HepG2 (cell line): ENCODE data around the gene RHOV. TPM values are rescaled to one million over a fixed set of nuclear protein-coding genes. Genes with fewer than 3 reads are reported as not detected.

ENCODE experiments used
- EP300 ChIP-seq, 3 experiments: sonication (generic) in 1 of 3; formaldehyde crosslinking in 1 of 3; IDR thresholded peaks; 2 replicates each; pipeline versions ENCODE4 v1.5.1 to v1.6.1; 2011 to 2020; ENCODE audit warnings: low read depth in 2 of 3, low read length in 2 of 3, borderline replicate concordance in 1 of 3, improper control_type of control experiment in 1 of 3, mild to moderate bottlenecking in 1 of 3, missing genetic modification reagents in 1 of 3, moderate library complexity in 1 of 3
- FOXA3 ChIP-seq: IDR thresholded peaks from 2 replicates; pipeline ENCODE4 v1.6.1; 2016; ENCODE audit warnings: missing genetic modification reagents, missing compliant biosample characterization
- GMEB1 ChIP-seq: sonication (generic); formaldehyde crosslinking; IDR thresholded peaks from 2 replicates; pipeline ENCODE4 v1.5.1; 2020; ENCODE audit warnings: missing genetic modification reagents, mild to moderate bottlenecking, borderline replicate concordance
- MXD4 ChIP-seq: IDR thresholded peaks from 2 replicates; pipeline ENCODE4 v1.6.1; 2016; ENCODE audit warnings: mild to moderate bottlenecking, missing biosample characterization, missing genetic modification reagents
- NFIC ChIP-seq: IDR thresholded peaks from 2 replicates; pipeline ENCODE4 v1.6.1; 2012; ENCODE audit warnings: mild to moderate bottlenecking, low read length, inconsistent platforms
- NFKB2 ChIP-seq: sonication (generic); formaldehyde crosslinking; IDR thresholded peaks from 2 replicates; pipeline ENCODE4 v1.4.0; 2020; ENCODE audit warnings: missing genetic modification reagents, borderline replicate concordance
- POGK ChIP-seq: sonication (generic); formaldehyde crosslinking; conservative IDR thresholded peaks from 2 replicates; pipeline ENCODE4 v1.8.0; 2022; ENCODE audit warnings: mild to moderate bottlenecking, moderate library complexity, missing genetic modification reagents
- RCOR2 ChIP-seq: IDR thresholded peaks from 2 replicates; pipeline ENCODE4 v1.6.1; 2016; ENCODE audit warnings: missing biosample characterization, missing genetic modification reagents
- RELA ChIP-seq: sonication (generic); formaldehyde crosslinking; IDR thresholded peaks from 2 replicates; pipeline ENCODE4 v1.4.0; 2020; ENCODE audit warnings: missing genetic modification reagents
- ZNF121 ChIP-seq: sonication (generic); formaldehyde crosslinking; IDR thresholded peaks from 2 replicates; pipeline ENCODE4 v1.5.0; 2020; ENCODE audit warnings: mild to moderate bottlenecking, missing genetic modification reagents
- ZNF136 ChIP-seq: sonication (generic); formaldehyde crosslinking; IDR thresholded peaks from 2 replicates; pipeline ENCODE4 v1.8.1; 2022; ENCODE audit warnings: low read depth, mild to moderate bottlenecking, moderate library complexity, missing genetic modification reagents
- ZNF138 ChIP-seq: sonication (generic); formaldehyde crosslinking; IDR thresholded peaks from 2 replicates; pipeline ENCODE4 v1.5.0; 2020; ENCODE audit warnings: mild to moderate bottlenecking, low read depth, missing genetic modification reagents
- ZNF142 ChIP-seq: sonication (generic); formaldehyde crosslinking; IDR thresholded peaks from 2 replicates; pipeline ENCODE4 v1.4.0; 2020; ENCODE audit warnings: missing genetic modification reagents
- ZNF3 ChIP-seq: IDR thresholded peaks from 2 replicates; pipeline ENCODE4 v1.7.0; 2017; ENCODE audit warnings: inconsistent platforms
- ZNF607 ChIP-seq: sonication (generic); formaldehyde crosslinking; IDR thresholded peaks from 2 replicates; pipeline ENCODE4 v1.5.1; 2020; ENCODE audit warnings: missing genetic modification reagents, mild to moderate bottlenecking, borderline replicate concordance
- ZNF709 ChIP-seq: sonication (generic); formaldehyde crosslinking; IDR thresholded peaks from 2 replicates; pipeline ENCODE4 v1.5.0; 2020; ENCODE audit warnings: mild to moderate bottlenecking, missing genetic modification reagents
- ZSCAN5A ChIP-seq: sonication (generic); formaldehyde crosslinking; IDR thresholded peaks from 2 replicates; pipeline ENCODE4 v1.8.0; 2022; ENCODE audit warnings: mild to moderate bottlenecking, missing genetic modification reagents, borderline replicate concordance
- polyA plus RNA-seq, 8 experiments: library from polyadenylated mRNA; depleted of rRNA in 3 of 8; stranded (reverse) in 7 of 8; unstranded in 1 of 8; fragments of >200 nt; fragmentation: Illumina TruSeq in 4 of 8; extraction: Trizol in 4 of 8; gene quantifications; 2 replicates each; pipeline versions ENCODE4 v1.2.1 to v1.2.3, GENCODE V29; 2011 to 2016; ENCODE audit warnings: low read depth in 4 of 8, missing spikeins in 1 of 8, mixed read lengths in 1 of 8; ENCODE audit not compliant: insufficient read depth in 1 of 8
- total RNA-seq, 5 experiments: library from RNA; depleted of rRNA; stranded (reverse); fragments of >200 nt; fragmentation: Illumina TruSeq; extraction: Trizol; gene quantifications; 2 replicates each; pipeline ENCODE4 v1.2.3, GENCODE V29; 2016; ENCODE audit warnings: low read depth in 1 of 5

The RHOV gene
- total and polyA plus RNA-seq, 2 of the 13 experiments (the other 11 are each of a cell fraction or from before 2014, with no cell fraction given): 0.17 to 0.18 TPM

GRCh38 chr15:40918799-40919392, 44.9 kb upstream of the RHOV start (continued):
- no peak for TF ChIP-seq NFIC
- TF ChIP-seq NFKB2 (CRISPR knock-in tag): no peak
- no peak for TF ChIP-seq ZNF138 (CRISPR knock-in tag)
- no peak for TF ChIP-seq ZNF709 (CRISPR knock-in tag)
- TF ChIP-seq GMEB1: no peak
- TF ChIP-seq EP300 (IDR thresholded peaks at IDR 0.05; ENCODE audit: low read depth in 2 of 2, low read length in 2 of 2): no peak
- TF ChIP-seq EP300 (CRISPR knock-in tag; IDR thresholded peaks at IDR 0.05; ENCODE audit: borderline replicate concordance): no peak
- TF ChIP-seq RELA: no peak
- no peak for TF ChIP-seq ZNF121
- peak; percentile 64; the same call in 1 of the 2 replicates for TF ChIP-seq ZNF607 (CRISPR knock-in tag)
- TF ChIP-seq ZSCAN5A (CRISPR knock-in tag): no peak
- TF ChIP-seq RCOR2 (CRISPR knock-in tag): no peak
- TF ChIP-seq ZNF136 (CRISPR knock-in tag): no peak
- 0 out of 2 replicates have a peak, but pooled peaks have one; percentile 39 for TF ChIP-seq MXD4 (CRISPR knock-in tag)
- no peak for TF ChIP-seq ZNF142 (CRISPR knock-in tag)
- TF ChIP-seq FOXA3 (CRISPR knock-in tag): no peak
- no peak for TF ChIP-seq POGK (CRISPR knock-in tag)
- TF ChIP-seq ZNF3 (CRISPR knock-in tag): no peak
